Esophagus muscularis mucosa (tissue), 4 donors: ENCODE results near the gene IER2. TPM values are rescaled to one million over a fixed set of nuclear protein-coding genes. Genes with fewer than 3 reads are reported as not detected.

Source experiments
- DNase-seq: peaks from one replicate; pipeline ENCODE4 v3.0.0-alpha.2; 2017; ENCODE audit errors: extremely low spot score
- H3K27ac ChIP-seq, 4 donors: fragments of 200-600 bp; sonication (generic); replicated peaks in 1 of 4; 1 replicate in 3 of 4; 2 replicates in 1 of 4; pipeline ENCODE4 v1.5.1; 2016 to 2019; ENCODE audit warnings: mild to moderate bottlenecking in 1 of 4
- H3K27me3 ChIP-seq, 4 donors: fragments of 200-600 bp; sonication (generic); one replicate each; pipeline versions ENCODE4 v1.5.1 to v1.6.0; 2016 to 2019
- H3K36me3 ChIP-seq, 4 donors: fragments of 200-600 bp; sonication (generic); one replicate each; pipeline ENCODE4 v1.5.1; 2016 to 2019
- H3K4me1 ChIP-seq, 4 donors: fragments of 200-600 bp; sonication (generic); one replicate each; pipeline ENCODE4 v1.5.1; 2016 to 2019
- H3K4me3 ChIP-seq, 4 donors: fragments of 200-600 bp; sonication (generic); 1 replicate in 2 of 4; 2 replicates in 2 of 4; pipeline ENCODE4 v1.5.1; 2016 to 2019; ENCODE audit warnings: mild to moderate bottlenecking in 4 of 4, moderate library complexity in 1 of 4
- H3K9me3 ChIP-seq, 4 donors: fragments of 200-600 bp; sonication (generic); 1 replicate in 3 of 4; 2 replicates in 1 of 4; pipeline ENCODE4 v1.5.1; 2016 to 2019
- CTCF ChIP-seq, 3 experiments: fragments of 200-600 bp in 2 of 3; fragments of 450-650 bp in 1 of 3; sonication (generic) in 2 of 3; IDR thresholded peaks; one replicate each; pipeline ENCODE4 v1.5.1; 2017 to 2019; ENCODE audit warnings: antibody characterized with exemption in 3 of 3, mild to moderate bottlenecking in 2 of 3, moderate library complexity in 1 of 3
- EP300 ChIP-seq: sonication (generic); formaldehyde crosslinking; IDR thresholded peaks from one replicate; pipeline ENCODE4 v1.6.1; 2017; ENCODE audit warnings: antibody characterized with exemption
- POLR2A ChIP-seq: fragments of 450-650 bp; IDR thresholded peaks from one replicate; pipeline ENCODE4 v1.6.1; 2017; ENCODE audit warnings: antibody characterized with exemption, moderate library complexity, mild to moderate bottlenecking, low read depth
- POLR2AphosphoS5 ChIP-seq, 2 donors: sonication (generic); formaldehyde crosslinking; IDR thresholded peaks; one replicate each; pipeline ENCODE4 v1.6.1; 2017; ENCODE audit warnings: antibody characterized with exemption in 2 of 2
- WGBS: methylation state at CpG from one replicate; pipeline ENCODE4 v1.1.5; 2018; 5-methylcytosine and 5-hydroxymethylcytosine counted together
- intact Hi-C: fragments of 100-400 bp; cut with DNase I; formaldehyde crosslinking; loops from one replicate; pipeline ENCODE4 v1.15.1; 2023
- total RNA-seq, 4 donors: library from RNA; depleted of rRNA; stranded (reverse); fragments of >200 nt; gene quantifications; one replicate each; pipeline versions ENCODE4 v1.1.0 to v1.2.1, GENCODE V29; 2016

IER2 gene
- total RNA-seq, 4 donors from 2014 or later = 29.1 to 144 (median 62.3) TPM

GRCh38 chr19:13159713-13160112, 9.5 kb downstream of the IER2 start:
- no peak for TF ChIP-seq CTCF (IDR thresholded peaks at IDR 0.05)
- Histone ChIP-seq H3K27me3 (no peaks in the 10 kb centered on the region), H3K36me3 (peaks cover 0 to 5% (median 0%) of the 10 kb centered on the region in 4 donors), H3K4me1 (peaks cover 46 to 53% (median 50%) of the 10 kb centered on the region in 4 donors), H3K9me3 (no peaks in the 10 kb centered on the region), H3K4me3 (no peak overlapping the region), H3K27ac (no peak overlapping the region)
- intact Hi-C loops = loop anchor here (10.0 kb wide), 1 partner anchor 685 kb away; no protein-coding TSS in a partner anchor
- WGBS = 89% methylated on average over 3 of the region's 3 CpGs
- no peak for DNase-seq

GRCh38 chr19:13160557-13160956, 10.3 kb downstream of the IER2 start:
- no peaks in the 10 kb centered on the region for H3K36me3 ChIP-seq
- H3K4me3 ChIP-seq = no peak overlapping the region
- H3K27me3 ChIP-seq = no peaks in the 10 kb centered on the region
- intact Hi-C loops = no loop called here
- no peak overlapping the region for H3K27ac ChIP-seq
- no peak for TF ChIP-seq POLR2A
- no peak for TF ChIP-seq CTCF (IDR thresholded peaks at IDR 0.05)
- TF ChIP-seq POLR2AphosphoS5 (IDR thresholded peaks at IDR 0.05) = no peak
- TF ChIP-seq EP300 = no peak
- no peaks in the 10 kb centered on the region for H3K9me3 ChIP-seq
- H3K4me1 ChIP-seq = peaks cover 48 to 53% (median 50%) of the 10 kb centered on the region in 4 donors
- no peak for DNase-seq
- 82% methylated on average over 1 of the region's 1 CpG for WGBS

GRCh38 chr19:13162724-13163608, 12.8 kb downstream of the IER2 start:
- H3K4me3 ChIP-seq = peak overlapping the region; percentile 47 to 56 (median 48)
- no peaks in the 10 kb centered on the region for H3K9me3 ChIP-seq
- DNase-seq = peak; percentile 99
- WGBS = 3% methylated on average over 33 of the region's 58 CpGs
- no peaks in the 10 kb centered on the region for H3K27me3 ChIP-seq
- no peaks in the 10 kb centered on the region for H3K36me3 ChIP-seq
- peak overlapping the region; percentile 90 to 96 (median 92) for H3K27ac ChIP-seq
- TF ChIP-seq CTCF (IDR thresholded peaks at IDR 0.05) = no peak
- TF ChIP-seq POLR2AphosphoS5 (IDR thresholded peaks at IDR 0.05) = peak; percentile 89 to 97
- TF ChIP-seq EP300 = no peak
- TF ChIP-seq POLR2A = peak; percentile 35
- H3K4me1 ChIP-seq = peaks cover 57 to 62% (median 61%) of the 10 kb centered on the region in 4 donors
- intact Hi-C loops = no loop called here

GRCh38 chr19:13163609-13164342, 13.6 kb downstream of the IER2 start:
- H3K36me3 ChIP-seq = no peaks in the 10 kb centered on the region
- peak; percentile 93 for DNase-seq
- H3K9me3 ChIP-seq = no peaks in the 10 kb centered on the region
- peak overlapping the region; percentile 90 to 96 (median 92) for H3K27ac ChIP-seq
- H3K27me3 ChIP-seq = no peaks in the 10 kb centered on the region
- H3K4me1 ChIP-seq = peaks cover 61 to 70% (median 68%) of the 10 kb centered on the region in 4 donors
- intact Hi-C loops = no loop called here
- 15% methylated on average over 16 of the region's 20 CpGs for WGBS
- TF ChIP-seq POLR2A (peak; percentile 57), POLR2AphosphoS5 (IDR thresholded peaks at IDR 0.05) (peak; percentile 55 to 70), CTCF (IDR thresholded peaks at IDR 0.05) (no peak), EP300 (no peak)
- H3K4me3 ChIP-seq = peak overlapping the region; percentile 47 to 56 (median 48)
